ENCODE measurements around the gene POU2F2. TPM values are rescaled to one million over a fixed set of nuclear protein-coding genes. Genes with fewer than 3 reads are reported as not detected.
A peak's percentile ranks its signal among the peaks of the same experiment; 100 is the strongest.

The POU2F2 gene
- total and polyA plus RNA-seq, 11 donors = 0.16 to 10.1 (median 0.61) TPM

DNA sequence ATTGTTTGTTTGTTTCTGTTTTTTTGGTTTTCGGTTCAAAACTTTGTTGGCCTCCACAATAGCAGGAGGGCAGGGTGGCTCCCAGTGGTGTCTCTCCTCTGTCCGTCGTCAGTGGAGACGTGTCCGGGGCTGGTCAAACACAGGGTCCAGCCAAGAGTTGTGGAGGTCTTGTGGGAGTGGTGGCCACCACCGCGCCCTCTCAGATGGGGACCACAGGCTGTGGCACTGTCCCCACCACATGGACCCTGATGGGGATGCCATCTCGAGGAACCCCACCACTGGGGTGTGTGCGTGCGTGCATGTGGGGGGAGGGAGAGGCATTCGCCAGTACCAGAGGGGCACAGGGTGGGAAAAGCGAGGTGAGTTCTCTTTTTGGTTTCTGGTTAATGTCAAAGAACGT is 42.5 kb downstream of the POU2F2 start:
- intact Hi-C loops (cut with DNase I) = loop anchor here in 1 of 10 donors (2.0 kb wide), 1 partner anchor 89 kb away; no protein-coding TSS in a partner anchor
- DNase-seq (no peak), ATAC-seq (no peak)
- H3K9me3 ChIP-seq = no peaks in the 10 kb centered on the region
- peaks cover 0 to 34% (median 0%) of the 10 kb centered on the region in 12 donors for H3K4me1 ChIP-seq
- TF ChIP-seq POLR2A (IDR thresholded peaks at IDR 0.05) = no peak
- TF ChIP-seq CTCF (IDR thresholded peaks at IDR 0.05) = no peak
- H3K4me3 ChIP-seq = no peak overlapping the region
- peaks cover 0 to 14% (median 0%) of the 10 kb centered on the region in 9 donors for H3K36me3 ChIP-seq
- peaks cover 0 to 5% (median 0%) of the 10 kb centered on the region in 9 donors for H3K27me3 ChIP-seq
- H3K27ac ChIP-seq = peak overlapping the region in 2 of 12 donors; percentile 54 to 78
- WGBS, 4 donors = 93 to 95% (median 94%) methylated on average over 13 of the region's 13 CpGs

DNA sequence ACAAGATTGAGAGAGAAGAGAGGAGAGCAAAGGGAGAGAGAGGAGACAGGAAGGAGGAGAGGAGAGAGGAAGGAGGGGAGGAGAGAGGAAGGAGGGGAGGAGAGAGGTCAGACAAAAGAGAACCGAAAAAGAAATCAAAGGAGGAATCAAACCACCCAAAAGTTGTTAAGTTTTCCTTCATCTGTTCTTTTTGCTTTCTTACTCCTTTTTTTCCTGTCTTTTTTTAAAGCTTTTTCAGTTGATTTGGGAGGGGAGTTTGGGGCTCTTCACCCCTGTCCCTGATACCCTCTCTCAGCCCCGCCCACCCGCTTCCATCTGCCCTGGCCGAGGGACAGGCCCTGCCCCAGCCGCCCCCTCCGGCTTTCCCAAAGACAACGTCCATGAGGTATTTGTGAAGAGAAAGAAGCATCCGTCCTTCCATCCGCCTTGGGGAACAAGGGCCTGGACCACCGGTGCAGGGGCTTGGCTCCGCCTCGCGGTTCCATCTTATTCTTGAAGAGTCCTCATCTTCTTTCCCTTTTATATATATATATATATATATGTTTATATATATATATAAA is 43.0 kb downstream of the POU2F2 start:
- peaks cover 0 to 10% (median 0%) of the 10 kb centered on the region in 9 donors for H3K36me3 ChIP-seq
- H3K27ac ChIP-seq = peak overlapping the region in 4 of 12 donors; percentile 9 to 78 (median 39)
- no peaks in the 10 kb centered on the region for H3K9me3 ChIP-seq
- WGBS, 4 donors = 78 to 82% (median 82%) methylated on average over 13 of the region's 13 CpGs
- H3K4me1 ChIP-seq = peaks cover 0 to 34% (median 0%) of the 10 kb centered on the region in 12 donors
- H3K27me3 ChIP-seq = peaks cover 0 to under 1% (median 0%) of the 10 kb centered on the region in 9 donors
- intact Hi-C loops (cut with DNase I) = no loop called here
- DNase-seq (no peak), ATAC-seq (no peak)
- H3K4me3 ChIP-seq = peak overlapping the region in 1 of 12 donors; percentile 20
- TF ChIP-seq POLR2A (IDR thresholded peaks at IDR 0.05) (no peak), CTCF (IDR thresholded peaks at IDR 0.05) (no peak)

GRCh38 chr19:42088471-42089190 is 43.6 kb downstream of the POU2F2 start:
- H3K4me1 ChIP-seq = peaks cover 0 to 34% (median 0%) of the 10 kb centered on the region in 12 donors
- peak overlapping the region in 4 of 12 donors; percentile 9 to 78 (median 39) for H3K27ac ChIP-seq
- intact Hi-C loops (cut with DNase I) = no loop called here
- H3K9me3 ChIP-seq = no peaks in the 10 kb centered on the region
- H3K36me3 ChIP-seq = peaks cover 0 to 4% (median 0%) of the 10 kb centered on the region in 9 donors
- DNase-seq (no peak), ATAC-seq (peak in 1 of 4 donors; percentile 14)
- 61 to 74% (median 70%) methylated on average over 14 to 18 of the region's 18 CpGs for WGBS, 4 donors
- H3K4me3 ChIP-seq = peak overlapping the region in 2 of 12 donors; percentile 12 to 20
- H3K27me3 ChIP-seq = no peaks in the 10 kb centered on the region
- TF ChIP-seq POLR2A (IDR thresholded peaks at IDR 0.05) (no peak), CTCF (IDR thresholded peaks at IDR 0.05) (no peak)
